Measurements from ENCODE around the gene ADAMTSL3. TPM values are rescaled to one million over a fixed set of nuclear protein-coding genes. Genes with fewer than 3 reads are reported as not detected.

The ADAMTSL3 gene
- total RNA-seq, 3 donors from 2014 or later (not counting 1 experiment from before 2014, with no cell fraction given), result 0.14 to 0.43 (median 0.25) TPM

GRCh38 chr15:83813682-83814081 lies 159.8 kb downstream of the ADAMTSL3 start:
- Histone ChIP-seq H3K4me3 (ENCODE audit: low read length) (no peak overlapping the region), H3K4me1 (ENCODE audit: control insufficient read depth, insufficient read depth, low read length) (no peaks in the 10 kb centered on the region), H3K36me3 (ENCODE audit: control insufficient read depth, insufficient read depth, low read length) (no peaks in the 10 kb centered on the region), H3K27me3 (ENCODE audit: control insufficient read depth, insufficient read depth, low read length) (no peaks in the 10 kb centered on the region), H3K27ac (ENCODE audit: low read length) (no peak overlapping the region), H3K9me3 (ENCODE audit: control insufficient read depth, insufficient read depth, low read length) (no peaks in the 10 kb centered on the region)
- Mint-ChIP-seq H3K4me1 (no peaks in the 10 kb centered on the region), H3K4me3 (no peak overlapping the region), H3K9me3 (peaks cover 0 to 3% of the 10 kb centered on the region in 2 donors), H3K36me3 (no peaks in the 10 kb centered on the region), H3K27ac (no peak overlapping the region), H3K27me3 (ENCODE audit: low read depth in 2 of 2) (peaks cover 0 to 6% of the 10 kb centered on the region in 2 donors)
- WGBS (ENCODE audit: insufficient coverage), result 0% methylated on average over 1 of the region's 1 CpG
- DNase-seq (no peak), ATAC-seq (no peak)
- TF ChIP-seq CTCF (IDR thresholded peaks at IDR 0.05), result no peak
- intact Hi-C loops (cut with micrococcal nuclease), result no loop called here

GRCh38 chr15:83815506-83815905 lies 161.6 kb downstream of the ADAMTSL3 start:
- no peak for DNase-seq
- peaks cover 0 to 3% of the 10 kb centered on the region in 2 donors for H3K9me3 Mint-ChIP-seq
- H3K4me3 Mint-ChIP-seq, result no peak overlapping the region
- Histone ChIP-seq H3K27ac (ENCODE audit: low read length) (no peak overlapping the region), H3K36me3 (ENCODE audit: control insufficient read depth, insufficient read depth, low read length) (no peaks in the 10 kb centered on the region), H3K27me3 (ENCODE audit: control insufficient read depth, insufficient read depth, low read length) (no peaks in the 10 kb centered on the region), H3K4me1 (ENCODE audit: control insufficient read depth, insufficient read depth, low read length) (no peaks in the 10 kb centered on the region), H3K9me3 (ENCODE audit: control insufficient read depth, insufficient read depth, low read length) (no peaks in the 10 kb centered on the region), H3K4me3 (ENCODE audit: low read length) (no peak overlapping the region)
- WGBS (ENCODE audit: insufficient coverage), result 80% methylated on average over 1 of the region's 2 CpGs
- H3K4me1 Mint-ChIP-seq, result no peaks in the 10 kb centered on the region
- H3K27me3 Mint-ChIP-seq (ENCODE audit: low read depth in 2 of 2), result peaks cover 0 to 6% of the 10 kb centered on the region in 2 donors
- H3K36me3 Mint-ChIP-seq, result no peaks in the 10 kb centered on the region
- no peak for TF ChIP-seq CTCF (IDR thresholded peaks at IDR 0.05)
- intact Hi-C loops (cut with micrococcal nuclease), result no loop called here
- H3K27ac Mint-ChIP-seq, result no peak overlapping the region
- no peak for ATAC-seq

GRCh38 chr15:83816124-83816883 lies 162.4 kb downstream of the ADAMTSL3 start:
- Histone ChIP-seq H3K27ac (ENCODE audit: low read length) (no peak overlapping the region), H3K4me1 (ENCODE audit: control insufficient read depth, insufficient read depth, low read length) (no peaks in the 10 kb centered on the region), H3K36me3 (ENCODE audit: control insufficient read depth, insufficient read depth, low read length) (no peaks in the 10 kb centered on the region), H3K27me3 (ENCODE audit: control insufficient read depth, insufficient read depth, low read length) (no peaks in the 10 kb centered on the region), H3K4me3 (ENCODE audit: low read length) (no peak overlapping the region), H3K9me3 (ENCODE audit: control insufficient read depth, insufficient read depth, low read length) (no peaks in the 10 kb centered on the region)
- DNase-seq (no peak), ATAC-seq (no peak)
- no peak for TF ChIP-seq CTCF (IDR thresholded peaks at IDR 0.05)
- intact Hi-C loops (cut with micrococcal nuclease), result no loop called here
- H3K4me1 Mint-ChIP-seq, result no peaks in the 10 kb centered on the region
- no peak overlapping the region for H3K27ac Mint-ChIP-seq
- WGBS (ENCODE audit: insufficient coverage), result 84% methylated on average over 8 of the region's 8 CpGs
- no peak overlapping the region for H3K4me3 Mint-ChIP-seq
- no peaks in the 10 kb centered on the region for H3K36me3 Mint-ChIP-seq
- H3K27me3 Mint-ChIP-seq (ENCODE audit: low read depth in 2 of 2), result peaks cover 0 to 6% of the 10 kb centered on the region in 2 donors
- H3K9me3 Mint-ChIP-seq, result peaks cover 0 to 3% of the 10 kb centered on the region in 2 donors

- intact Hi-C loops (cut with micrococcal nuclease), result no loop called here
- H3K4me1 Mint-ChIP-seq, result no peaks in the 10 kb centered on the region
- TF ChIP-seq CTCF (IDR thresholded peaks at IDR 0.05), result no peak
- H3K4me3 ChIP-seq (ENCODE audit: low read length), result no peak overlapping the region
- DNase-seq, result no peak
- no peak overlapping the region for H3K27ac ChIP-seq (ENCODE audit: low read length)
- 95% methylated on average over 8 of the region's 8 CpGs for WGBS (ENCODE audit: insufficient coverage)
- H3K4me1 ChIP-seq (ENCODE audit: control insufficient read depth, insufficient read depth, low read length), result no peaks in the 10 kb centered on the region
- H3K36me3 ChIP-seq (ENCODE audit: control insufficient read depth, insufficient read depth, low read length), result no peaks in the 10 kb centered on the region
- H3K27me3 ChIP-seq (ENCODE audit: control insufficient read depth, insufficient read depth, low read length), result no peaks in the 10 kb centered on the region
- H3K9me3 ChIP-seq (ENCODE audit: control insufficient read depth, insufficient read depth, low read length), result no peaks in the 10 kb centered on the region
- H3K27ac Mint-ChIP-seq, result no peak overlapping the region
- H3K9me3 Mint-ChIP-seq, result peaks cover 0 to 5% of the 10 kb centered on the region in 2 donors
- no peak for ATAC-seq
- H3K36me3 Mint-ChIP-seq, result no peaks in the 10 kb centered on the region
- H3K27me3 Mint-ChIP-seq (ENCODE audit: low read depth in 2 of 2), result peaks cover 0 to 6% of the 10 kb centered on the region in 2 donors
- no peak overlapping the region for H3K4me3 Mint-ChIP-seq
Observed at GRCh38 chr15:83818591-83818990, 164.7 kb downstream of the ADAMTSL3 start.
